A673 (cell line): Measurements from ENCODE around the gene VWA8. TPM values are rescaled to one million over a fixed set of nuclear protein-coding genes. Genes with fewer than 3 reads are reported as not detected.
"Not testable (repeated sequence)": the region's sequence is repeated elsewhere in the genome, so short reads cannot be mapped to it uniquely, and the experiment has no call there.

Experiments
- BruUV-seq: library from RNA; stranded (reverse); fragments of 400-500 nt; replicated peaks from 2 replicates; lab custom pipeline; 2021; lab: Mats Ljungman, UMichigan
- CTCF ChIA-PET: fragments of 300-600 bp; sonication (Branson Sonifier 250); formaldehyde crosslinking; loops from one replicate; lab custom pipeline; 2022; ENCODE audit warnings: antibody characterized with exemption; lab: Charles Lee
- POLR2A ChIA-PET: fragments of 300-600 bp; sonication (Branson Sonifier 250); formaldehyde crosslinking; loops from one replicate; lab custom pipeline; 2022; ENCODE audit warnings: antibody characterized with exemption; ENCODE audit not compliant: low non-redundant PET; lab: Charles Lee
- DNase-seq: peaks from one replicate; pipeline ENCODE4 v3.0.0-alpha.2; 2015; ENCODE audit warnings: low spot score
- H3K27ac ChIP-seq: fragments of 200-600 bp; sonication (generic); 2 replicates; pipeline ENCODE4 v1.5.1; 2016; ENCODE audit warnings: mixed run types, low read depth, mild to moderate bottlenecking, mixed read lengths, antibody characterized with exemption, low read length; ENCODE audit not compliant: poor library complexity, severe bottlenecking
- H3K27me3 ChIP-seq: fragments of 200-600 bp; sonication (generic); replicated peaks from 2 replicates; pipeline ENCODE4 v1.6.1; 2017; ENCODE audit warnings: mixed run types, low read depth, mild to moderate bottlenecking, mixed read lengths, antibody characterized with exemption, low read length; ENCODE audit not compliant: insufficient read depth, poor library complexity
- H3K36me3 ChIP-seq: fragments of 200-600 bp; sonication (generic); 2 replicates; pipeline ENCODE4 v1.6.1; 2016; ENCODE audit warnings: mixed run types, mild to moderate bottlenecking, mixed read lengths, antibody characterized with exemption, low read length; ENCODE audit not compliant: insufficient read depth, poor library complexity, severe bottlenecking
- H3K4me1 ChIP-seq: fragments of 200-600 bp; sonication (generic); 2 replicates; pipeline ENCODE4 v1.6.1; 2017; ENCODE audit warnings: mixed run types, mild to moderate bottlenecking, mixed read lengths, antibody characterized with exemption, low read length; ENCODE audit not compliant: insufficient read depth, poor library complexity, severe bottlenecking
- H3K4me3 ChIP-seq: fragments of 200-600 bp; sonication (generic); 2 replicates; pipeline ENCODE4 v1.5.1; 2016; ENCODE audit warnings: low read depth, mixed run types, mild to moderate bottlenecking, mixed read lengths, low read length; ENCODE audit not compliant: poor library complexity, severe bottlenecking
- H3K9me3 ChIP-seq: fragments of 200-600 bp; sonication (generic); 2 replicates; pipeline ENCODE4 v1.6.1; 2016; ENCODE audit warnings: mixed run types, low read depth, mild to moderate bottlenecking, mixed read lengths, antibody characterized with exemption, low read length; ENCODE audit not compliant: poor library complexity, severe bottlenecking
- EZH2 ChIP-seq: fragments of 200-600 bp; sonication (generic); IDR thresholded peaks from 2 replicates; pipeline ENCODE4 v1.6.1; 2017; ENCODE audit warnings: borderline replicate concordance, low read depth, mild to moderate bottlenecking, mixed read lengths, antibody characterized with exemption, low read length; ENCODE audit not compliant: poor library complexity, severe bottlenecking
- intact Hi-C: fragments of 100-400 bp; cut with micrococcal nuclease; formaldehyde crosslinking; loops from one replicate; pipeline ENCODE4 v1.10.0; 2022; ENCODE audit not compliant: unreplicated experiment
- total RNA-seq: library from RNA; stranded (reverse); gene quantifications from 2 replicates; pipeline ENCODE4 v1.2.3, GENCODE V29; 2021
- TF ChIP-seq, protein P1 (sequence below): fragments of 300-800, 200-600 bp; sonication (generic); conservative IDR thresholded peaks from 2 replicates; pipeline ENCODE4 v1.5.1; 2017; ENCODE audit warnings: low read depth, mild to moderate bottlenecking, antibody characterized with exemption, low read length, moderate library complexity, mixed read lengths

Gene VWA8
- total RNA-seq, 1 experiment from 2014 or later: 18.5 TPM

DNA sequence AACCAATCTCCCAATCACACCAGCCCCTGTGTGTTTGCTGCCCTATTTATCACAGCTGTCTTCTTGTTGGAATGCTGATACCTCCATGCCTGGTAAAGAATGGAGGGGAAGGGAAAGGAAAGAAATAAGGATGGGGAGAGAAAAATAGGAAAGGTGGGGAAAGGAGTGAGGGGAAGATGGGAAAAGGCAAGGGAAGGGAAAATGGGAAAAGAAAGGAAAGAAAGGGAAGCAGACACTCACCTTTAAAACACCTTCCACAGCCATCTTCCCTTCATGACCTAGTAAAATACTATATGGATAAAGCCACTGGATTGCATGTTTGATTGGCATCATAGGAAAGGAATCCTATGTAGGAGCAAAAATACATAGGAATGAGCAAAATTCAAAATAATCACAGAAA is 77.8 kb downstream of the VWA8 start:
- TF ChIP-seq, protein P1, sequence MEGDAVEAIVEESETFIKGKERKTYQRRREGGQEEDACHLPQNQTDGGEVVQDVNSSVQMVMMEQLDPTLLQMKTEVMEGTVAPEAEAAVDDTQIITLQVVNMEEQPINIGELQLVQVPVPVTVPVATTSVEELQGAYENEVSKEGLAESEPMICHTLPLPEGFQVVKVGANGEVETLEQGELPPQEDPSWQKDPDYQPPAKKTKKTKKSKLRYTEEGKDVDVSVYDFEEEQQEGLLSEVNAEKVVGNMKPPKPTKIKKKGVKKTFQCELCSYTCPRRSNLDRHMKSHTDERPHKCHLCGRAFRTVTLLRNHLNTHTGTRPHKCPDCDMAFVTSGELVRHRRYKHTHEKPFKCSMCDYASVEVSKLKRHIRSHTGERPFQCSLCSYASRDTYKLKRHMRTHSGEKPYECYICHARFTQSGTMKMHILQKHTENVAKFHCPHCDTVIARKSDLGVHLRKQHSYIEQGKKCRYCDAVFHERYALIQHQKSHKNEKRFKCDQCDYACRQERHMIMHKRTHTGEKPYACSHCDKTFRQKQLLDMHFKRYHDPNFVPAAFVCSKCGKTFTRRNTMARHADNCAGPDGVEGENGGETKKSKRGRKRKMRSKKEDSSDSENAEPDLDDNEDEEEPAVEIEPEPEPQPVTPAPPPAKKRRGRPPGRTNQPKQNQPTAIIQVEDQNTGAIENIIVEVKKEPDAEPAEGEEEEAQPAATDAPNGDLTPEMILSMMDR: no peak
- TF ChIP-seq EZH2: no peak
- H3K4me1 ChIP-seq: peaks cover 7% of the 10 kb centered on the region
- H3K27ac ChIP-seq: no peak overlapping the region
- intact Hi-C loops: no loop called here
- DNase-seq: no peak
- CTCF ChIA-PET: no interaction called here
- H3K36me3 ChIP-seq: peaks cover 12% of the 10 kb centered on the region
- BruUV-seq: no TSS peak
- H3K9me3 ChIP-seq: no peaks in the 10 kb centered on the region
- H3K27me3 ChIP-seq: no peaks in the 10 kb centered on the region
- no peak overlapping the region for H3K4me3 ChIP-seq
- POLR2A ChIA-PET: no interaction called here

DNA sequence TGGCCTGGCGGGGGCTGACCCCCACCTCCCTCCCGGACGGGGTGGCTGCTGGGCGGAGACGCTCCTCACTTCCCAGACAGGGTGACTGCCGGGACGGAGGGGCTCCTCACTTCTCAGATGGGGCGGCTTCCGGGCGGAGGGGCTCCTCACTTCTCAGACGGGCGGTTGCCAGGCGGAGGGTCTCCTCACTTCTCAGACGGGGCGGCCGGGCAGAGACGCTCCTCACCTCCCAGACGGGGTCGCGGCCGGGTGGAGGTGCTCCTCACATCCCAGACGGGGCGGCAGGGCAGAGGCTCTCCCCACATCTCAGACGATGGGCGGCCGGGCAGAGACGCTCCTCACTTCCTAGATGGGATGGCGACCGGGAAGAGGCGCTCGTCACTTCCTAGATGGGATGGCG is 79.0 kb downstream of the VWA8 start:
- POLR2A ChIA-PET: interaction anchor here (0.7 kb wide), 1 partner anchor 68 kb away, joined by 3 read pairs; no protein-coding TSS in a partner anchor
- H3K4me1 ChIP-seq, intact Hi-C loops, BruUV-seq, CTCF ChIA-PET, H3K27ac ChIP-seq, DNase-seq, H3K4me3 ChIP-seq, H3K9me3 ChIP-seq, H3K27me3 ChIP-seq: not testable (repeated sequence)
- H3K36me3 ChIP-seq: peaks cover 12% of the 10 kb centered on the region

DNA sequence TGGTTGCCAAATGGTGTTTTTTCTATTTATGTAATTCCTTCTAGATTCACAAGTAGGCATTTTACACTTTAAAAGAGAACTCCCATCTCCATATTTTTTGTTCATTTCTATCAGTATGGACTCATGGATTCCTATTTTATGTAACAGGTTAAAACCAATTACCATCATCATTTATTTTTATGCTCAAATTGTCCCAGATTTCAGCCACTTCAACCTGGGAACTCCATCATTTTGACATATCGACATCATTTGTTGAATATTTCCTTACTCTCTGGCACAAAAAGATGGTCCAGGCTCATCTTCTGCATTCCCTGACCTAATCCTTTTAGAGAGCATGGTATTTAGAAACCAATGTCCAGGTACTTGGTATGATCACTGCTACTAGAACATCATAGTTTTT is 79.9 kb downstream of the VWA8 start:
- Histone ChIP-seq H3K9me3 (no peaks in the 10 kb centered on the region), H3K27ac (no peak overlapping the region), H3K27me3 (no peaks in the 10 kb centered on the region), H3K36me3 (peaks cover 12% of the 10 kb centered on the region), H3K4me1 (peaks cover 7% of the 10 kb centered on the region), H3K4me3 (no peak overlapping the region)
- ChIA-PET POLR2A (no interaction called here), CTCF (no interaction called here)
- DNase-seq: no peak
- no peak for TF ChIP-seq EZH2
- TF ChIP-seq, protein P1: no peak
- no TSS peak for BruUV-seq
- intact Hi-C loops: no loop called here

GRCh38 chr13:41864658-41865057 is 96.3 kb downstream of the VWA8 start:
- H3K36me3 ChIP-seq: no peaks in the 10 kb centered on the region
- no TSS peak for BruUV-seq
- TF ChIP-seq, protein P1: no peak
- no peak for TF ChIP-seq EZH2
- no peak overlapping the region for H3K27ac ChIP-seq
- H3K9me3 ChIP-seq: no peaks in the 10 kb centered on the region
- no peak overlapping the region for H3K4me3 ChIP-seq
- ChIA-PET CTCF (no interaction called here), POLR2A (no interaction called here)
- intact Hi-C loops: no loop called here
- H3K4me1 ChIP-seq: peaks cover 10% of the 10 kb centered on the region
- H3K27me3 ChIP-seq: no peaks in the 10 kb centered on the region
- no peak for DNase-seq

DNA sequence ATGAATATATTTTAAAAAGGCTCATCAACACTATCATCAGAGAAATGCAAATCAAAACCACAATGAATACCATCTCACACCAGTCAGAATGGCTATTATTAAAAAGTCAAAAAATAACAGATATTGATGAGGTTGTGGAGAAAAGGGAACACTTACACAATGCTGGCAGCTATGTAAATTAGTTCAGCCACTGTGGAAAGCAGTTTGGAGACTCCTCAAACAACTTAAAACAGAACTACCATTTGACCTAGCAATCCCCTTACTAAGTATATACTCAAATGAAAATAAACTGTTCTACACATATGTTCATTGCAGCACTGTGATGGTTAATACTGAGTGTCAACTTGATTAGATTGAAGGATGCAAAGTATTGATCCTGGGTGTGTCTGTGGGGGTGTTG is 98.2 kb downstream of the VWA8 start:
- POLR2A ChIA-PET, H3K27me3 ChIP-seq, H3K9me3 ChIP-seq, DNase-seq, intact Hi-C loops, H3K27ac ChIP-seq, H3K36me3 ChIP-seq, CTCF ChIA-PET, BruUV-seq, H3K4me3 ChIP-seq: not testable (repeated sequence)
- H3K4me1 ChIP-seq: peaks cover 10% of the 10 kb centered on the region
